Neural progenitor cell (in vitro differentiated cells): ENCODE results near the gene SDK2. TPM values are rescaled to one million over a fixed set of nuclear protein-coding genes. Genes with fewer than 3 reads are reported as not detected.
A peak's percentile ranks its signal among the peaks of the same experiment; 100 is the strongest.

Experiments used
- DNase-seq: peaks from one replicate; pipeline ENCODE4 v3.0.0-alpha.2; 2016; ENCODE audit warnings: low spot score
- H2AFZ ChIP-seq: fragments of 200-600 bp; sonication (generic); replicated peaks from 2 replicates; pipeline ENCODE4 v1.6.1; 2016; ENCODE audit warnings: antibody characterized with exemption
- H3F3A ChIP-seq: fragments of 200-600 bp; sonication (generic); 2 replicates; pipeline ENCODE4 v1.6.1; 2016; ENCODE audit warnings: antibody characterized with exemption, low read depth
- H3K27ac ChIP-seq: fragments of 200-600 bp; sonication (generic); 2 replicates; pipeline ENCODE4 v1.5.1; 2016; ENCODE audit warnings: mild to moderate bottlenecking
- H3K27me3 ChIP-seq: fragments of 200-600 bp; sonication (generic); 2 replicates; pipeline ENCODE4 v1.6.1; 2016; ENCODE audit warnings: mild to moderate bottlenecking, moderate library complexity
- H3K36me3 ChIP-seq: fragments of 200-600 bp; sonication (generic); 2 replicates; pipeline ENCODE4 v1.5.1; 2016
- H3K4me1 ChIP-seq: fragments of 200-600 bp; sonication (generic); 2 replicates; pipeline ENCODE4 v1.6.1; 2016; ENCODE audit warnings: mixed run types
- H3K4me2 ChIP-seq: fragments of 200-600 bp; sonication (generic); 2 replicates; pipeline ENCODE4 v1.6.1; 2016
- H3K4me3 ChIP-seq: fragments of 200-600 bp; sonication (generic); 2 replicates; pipeline ENCODE4 v1.5.1; 2016
- H3K79me2 ChIP-seq: fragments of 200-600 bp; sonication (generic); 2 replicates; pipeline ENCODE4 v1.6.1; 2016; ENCODE audit warnings: low read depth
- H3K9ac ChIP-seq: fragments of 200-600 bp; sonication (generic); 2 replicates; pipeline ENCODE4 v1.6.1; 2016
- H3K9me3 ChIP-seq: fragments of 200-600 bp; sonication (generic); 2 replicates; pipeline ENCODE4 v1.5.1; 2016; ENCODE audit warnings: low read depth
- H4K20me1 ChIP-seq: fragments of 200-600 bp; sonication (generic); 2 replicates; pipeline ENCODE4 v1.6.1; 2016; ENCODE audit warnings: low read depth
- H3K27ac Mint-ChIP-seq: 3 replicates; pipeline ENCODE4 v1.8.0; 2021; ENCODE audit warnings: mixed read lengths
- H3K27me3 Mint-ChIP-seq: 2 replicates; pipeline ENCODE4 v1.8.0; 2022; ENCODE audit warnings: low read depth, mild to moderate bottlenecking, inconsistent platforms, moderate library complexity, mixed read lengths; ENCODE audit not compliant: insufficient read depth
- H3K36me3 Mint-ChIP-seq: 3 replicates; pipeline ENCODE4 v1.8.0; 2021; ENCODE audit warnings: mixed read lengths
- H3K4me1 Mint-ChIP-seq: 3 replicates; pipeline ENCODE4 v1.8.0; 2021; ENCODE audit warnings: mixed read lengths
- H3K4me3 Mint-ChIP-seq: 3 replicates; pipeline ENCODE4 v1.8.0; 2021; ENCODE audit warnings: mild to moderate bottlenecking, moderate library complexity, mixed read lengths
- H3K9me3 Mint-ChIP-seq: 3 replicates; pipeline ENCODE4 v1.8.0; 2020; ENCODE audit warnings: mixed read lengths
- CTCF ChIP-seq: fragments of 200-600 bp; sonication (generic); IDR thresholded peaks from 2 replicates; pipeline ENCODE4 v1.5.1; 2017; ENCODE audit warnings: antibody characterized with exemption, mild to moderate bottlenecking
- EZH2 ChIP-seq: fragments of 200-600 bp; sonication (generic); IDR thresholded peaks from 2 replicates; pipeline ENCODE4 v1.6.1; 2017; ENCODE audit warnings: antibody characterized with exemption, mild to moderate bottlenecking, moderate library complexity
- EZH2phosphoT487 ChIP-seq: fragments of 200-600 bp; sonication (generic); IDR thresholded peaks from 2 replicates; pipeline ENCODE4 v1.6.1; 2017; ENCODE audit warnings: antibody characterized with exemption
- total RNA-seq: library from RNA; depleted of rRNA; stranded (reverse); fragments of >200 nt; gene quantifications from 2 replicates; pipeline ENCODE4 v1.2.3, GENCODE V29; 2015; ENCODE audit warnings: low replicate concordance

Gene SDK2
- total RNA-seq, 1 donor from 2014 or later, result 15.3 TPM

DNA sequence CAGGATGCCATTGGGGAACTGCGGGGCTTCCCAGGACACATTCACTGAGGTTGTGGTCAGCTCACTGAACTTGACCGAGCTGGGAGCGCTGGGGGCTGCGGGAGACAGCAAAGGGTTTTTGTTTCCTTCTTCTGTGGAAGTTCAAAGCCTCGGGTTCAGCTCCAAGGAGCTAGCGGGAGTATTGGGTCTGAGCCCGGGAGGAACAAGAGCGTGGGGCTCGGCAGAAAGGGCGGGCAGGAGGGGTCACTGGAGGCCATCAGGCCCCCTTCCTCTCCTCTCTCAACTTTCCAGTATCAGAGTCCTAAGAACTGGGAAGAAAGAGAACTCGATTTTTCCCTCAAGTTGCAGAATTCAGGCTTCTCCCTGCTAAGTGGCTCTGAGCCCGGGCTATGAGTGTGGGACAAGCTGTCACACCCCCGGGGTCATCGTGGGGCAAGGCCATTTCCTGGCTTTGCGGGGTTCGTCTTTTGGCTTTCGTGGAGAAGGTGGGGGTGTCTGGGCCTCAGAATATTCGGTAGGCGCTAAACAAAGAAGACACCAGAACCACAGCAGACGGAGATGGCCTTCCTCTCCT, 278.9 kb downstream of the SDK2 start:
- peaks cover 34% of the 10 kb centered on the region for H4K20me1 ChIP-seq
- no peak for DNase-seq
- peaks cover 57% of the 10 kb centered on the region for H3K4me1 Mint-ChIP-seq
- no peaks in the 10 kb centered on the region for H3K9me3 Mint-ChIP-seq
- H2AFZ ChIP-seq, result no peak overlapping the region
- H3F3A ChIP-seq, result peaks cover 56% of the 10 kb centered on the region
- no peaks in the 10 kb centered on the region for H3K9me3 ChIP-seq
- H3K27me3 ChIP-seq, result no peaks in the 10 kb centered on the region
- H3K9ac ChIP-seq, result no peak overlapping the region
- peak overlapping the region; percentile 39 for H3K27ac Mint-ChIP-seq
- peak overlapping the region; percentile 31 for H3K4me2 ChIP-seq
- H3K27me3 Mint-ChIP-seq, result peaks cover 11% of the 10 kb centered on the region
- H3K27ac ChIP-seq, result no peak overlapping the region
- no peak for TF ChIP-seq CTCF
- TF ChIP-seq EZH2phosphoT487, result no peak
- no peak for TF ChIP-seq EZH2
- no peak overlapping the region for H3K4me3 ChIP-seq
- H3K4me1 ChIP-seq, result peaks cover 45% of the 10 kb centered on the region
- peaks cover 17% of the 10 kb centered on the region for H3K36me3 Mint-ChIP-seq
- peak overlapping the region; percentile 27 for H3K4me3 Mint-ChIP-seq
- H3K79me2 ChIP-seq, result no peaks in the 10 kb centered on the region
- H3K36me3 ChIP-seq, result no peaks in the 10 kb centered on the region

DNA sequence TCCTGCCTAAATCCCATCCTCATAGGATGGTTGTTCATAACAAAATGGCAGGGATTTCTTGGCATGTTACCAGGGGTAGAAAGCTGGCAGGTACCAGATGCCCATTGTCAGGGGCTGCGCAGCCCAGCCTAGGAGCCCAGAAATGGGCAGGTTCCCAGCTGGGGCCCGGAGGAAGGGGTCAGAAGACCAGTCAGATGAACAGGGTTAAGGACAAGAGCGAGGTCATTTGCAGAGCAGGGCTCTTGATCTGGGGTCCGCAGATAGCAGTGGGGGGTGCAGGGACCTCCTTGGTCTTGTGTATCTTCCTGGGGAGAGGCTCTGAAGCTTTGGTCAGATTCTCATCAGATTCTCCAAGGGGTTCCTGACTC, 280.1 kb downstream of the SDK2 start:
- Histone ChIP-seq H3K79me2 (no peaks in the 10 kb centered on the region), H3K36me3 (no peaks in the 10 kb centered on the region), H3K27me3 (no peaks in the 10 kb centered on the region), H3K9me3 (no peaks in the 10 kb centered on the region), H4K20me1 (peaks cover 47% of the 10 kb centered on the region), H3F3A (peaks cover 68% of the 10 kb centered on the region), H3K4me2 (no peak overlapping the region), H3K4me1 (peaks cover 57% of the 10 kb centered on the region), H3K4me3 (no peak overlapping the region), H3K27ac (no peak overlapping the region), H2AFZ (no peak overlapping the region), H3K9ac (no peak overlapping the region)
- no peak for DNase-seq
- Mint-ChIP-seq H3K4me1 (peaks cover 60% of the 10 kb centered on the region), H3K27me3 (peaks cover 8% of the 10 kb centered on the region), H3K36me3 (peaks cover 22% of the 10 kb centered on the region), H3K27ac (no peak overlapping the region), H3K9me3 (no peaks in the 10 kb centered on the region), H3K4me3 (peak overlapping the region; percentile 53)
- no peak for TF ChIP-seq EZH2
- no peak for TF ChIP-seq CTCF
- no peak for TF ChIP-seq EZH2phosphoT487

- Histone ChIP-seq H3K4me1 (peaks cover 57% of the 10 kb centered on the region), H3K27me3 (no peaks in the 10 kb centered on the region), H3K36me3 (no peaks in the 10 kb centered on the region), H3K27ac (no peak overlapping the region), H3F3A (peaks cover 68% of the 10 kb centered on the region), H3K4me3 (no peak overlapping the region), H3K9me3 (no peaks in the 10 kb centered on the region), H3K9ac (no peak overlapping the region), H3K4me2 (no peak overlapping the region), H4K20me1 (peaks cover 52% of the 10 kb centered on the region), H2AFZ (no peak overlapping the region), H3K79me2 (no peaks in the 10 kb centered on the region)
- H3K9me3 Mint-ChIP-seq, result no peaks in the 10 kb centered on the region
- H3K27me3 Mint-ChIP-seq, result peaks cover 8% of the 10 kb centered on the region
- peaks cover 60% of the 10 kb centered on the region for H3K4me1 Mint-ChIP-seq
- no peak overlapping the region for H3K27ac Mint-ChIP-seq
- H3K36me3 Mint-ChIP-seq, result peaks cover 22% of the 10 kb centered on the region
- peak; percentile 65 for DNase-seq
- H3K4me3 Mint-ChIP-seq, result no peak overlapping the region
- TF ChIP-seq EZH2phosphoT487 (no peak), CTCF (no peak), EZH2 (no peak)
Measured at GRCh38 chr17:73363442-73364154, 280.6 kb downstream of the SDK2 start.
